ENCODE data around the gene IQSEC1. TPM values are rescaled to one million over a fixed set of nuclear protein-coding genes. Genes with fewer than 3 reads are reported as not detected.

The IQSEC1 gene
- total RNA-seq, 3 donors from 2014 or later = 17.1 to 24.8 (median 19.4) TPM

GRCh38 chr3:13030684-13031083 lies 42.5 kb downstream of the IQSEC1 start:
- DNase-seq (no peak), ATAC-seq (no peak)
- no peaks in the 10 kb centered on the region for H3K9me3 Mint-ChIP-seq

DNA sequence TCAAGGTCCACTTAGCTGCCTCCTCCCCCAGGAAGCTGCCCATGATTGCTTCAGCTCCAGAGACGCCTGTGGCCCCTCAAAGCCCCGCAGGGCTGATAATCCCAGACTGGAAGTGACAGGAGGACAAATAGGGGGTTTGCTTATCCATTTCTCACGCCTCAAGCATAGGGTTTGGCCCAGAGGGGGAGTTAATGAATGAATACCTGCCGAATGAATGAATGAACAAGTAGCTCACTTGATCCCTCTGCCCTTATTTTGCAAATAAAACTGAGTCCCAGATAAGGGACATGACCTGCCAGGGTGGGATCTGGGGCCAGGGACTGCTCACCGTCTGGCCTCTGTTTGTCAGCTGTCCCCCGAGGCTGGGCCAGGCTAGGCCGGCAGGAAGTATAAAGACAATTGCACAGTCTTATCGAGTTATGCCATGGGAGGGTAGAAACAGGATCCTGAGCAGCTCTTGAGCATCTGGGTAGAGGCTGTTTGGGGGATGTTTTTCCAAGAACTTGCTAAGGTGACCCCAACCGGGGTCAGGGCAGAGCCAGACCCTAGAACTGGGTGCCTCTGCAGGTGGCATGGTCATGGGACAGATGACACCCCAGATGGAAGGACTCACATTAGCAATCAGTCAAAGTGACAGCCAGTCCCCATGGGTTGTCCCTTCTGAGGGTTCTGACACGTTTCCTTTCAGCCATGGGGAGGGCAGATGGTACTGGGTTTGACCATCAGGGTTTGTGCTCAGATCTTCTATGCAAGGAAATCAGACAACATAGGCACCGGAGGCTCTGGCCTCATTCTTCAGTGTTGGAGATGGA lies 45.0 kb downstream of the IQSEC1 start:
- peaks cover 4% of the 10 kb centered on the region for H3K4me1 Mint-ChIP-seq (ENCODE audit: low read depth)
- H3K9me3 Mint-ChIP-seq = no peaks in the 10 kb centered on the region

More at GRCh38 chr3:13030684-13031083, 42.5 kb downstream of the IQSEC1 start:
- Mint-ChIP-seq H3K27me3 (ENCODE audit: low read depth) (no peaks in the 10 kb centered on the region), H3K36me3 (ENCODE audit: insufficient read depth) (no peaks in the 10 kb centered on the region), H3K4me3 (no peak overlapping the region), H3K4me1 (ENCODE audit: low read depth) (no peaks in the 10 kb centered on the region)

DNA sequence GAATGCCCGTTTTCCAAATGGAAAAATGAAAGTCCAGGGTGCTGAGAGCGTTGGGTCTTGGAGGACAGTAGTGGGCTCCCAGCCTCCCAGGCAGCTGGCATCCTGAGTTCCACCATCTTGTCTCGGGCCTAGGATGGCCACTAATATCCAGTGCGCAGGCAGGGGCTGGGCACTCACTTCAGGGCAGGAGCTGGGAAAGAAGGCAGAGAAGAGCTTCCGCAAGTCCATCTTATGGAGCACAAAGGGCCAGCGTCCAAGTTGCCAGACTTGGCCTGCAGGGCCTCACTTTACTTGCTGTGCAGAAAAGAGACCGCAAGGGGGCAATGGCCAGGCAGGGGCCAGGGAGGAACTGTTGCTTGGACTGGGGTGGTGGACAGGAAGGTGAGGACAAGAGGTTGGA lies 46.1 kb downstream of the IQSEC1 start:
- peaks cover 4% of the 10 kb centered on the region for H3K4me1 Mint-ChIP-seq (ENCODE audit: low read depth)
- ATAC-seq = no peak
- H3K27me3 Mint-ChIP-seq (ENCODE audit: low read depth) = no peaks in the 10 kb centered on the region
- no peaks in the 10 kb centered on the region for H3K36me3 Mint-ChIP-seq (ENCODE audit: insufficient read depth)
- H3K4me3 Mint-ChIP-seq = no peak overlapping the region
- H3K9me3 Mint-ChIP-seq = no peaks in the 10 kb centered on the region
- no peak for DNase-seq

More for the DNA sequence above, 45.0 kb downstream of the IQSEC1 start:
- ATAC-seq (no peak), DNase-seq (no peak)
- Mint-ChIP-seq H3K4me3 (no peak overlapping the region), H3K36me3 (ENCODE audit: insufficient read depth) (no peaks in the 10 kb centered on the region), H3K27me3 (ENCODE audit: low read depth) (no peaks in the 10 kb centered on the region)

DNA sequence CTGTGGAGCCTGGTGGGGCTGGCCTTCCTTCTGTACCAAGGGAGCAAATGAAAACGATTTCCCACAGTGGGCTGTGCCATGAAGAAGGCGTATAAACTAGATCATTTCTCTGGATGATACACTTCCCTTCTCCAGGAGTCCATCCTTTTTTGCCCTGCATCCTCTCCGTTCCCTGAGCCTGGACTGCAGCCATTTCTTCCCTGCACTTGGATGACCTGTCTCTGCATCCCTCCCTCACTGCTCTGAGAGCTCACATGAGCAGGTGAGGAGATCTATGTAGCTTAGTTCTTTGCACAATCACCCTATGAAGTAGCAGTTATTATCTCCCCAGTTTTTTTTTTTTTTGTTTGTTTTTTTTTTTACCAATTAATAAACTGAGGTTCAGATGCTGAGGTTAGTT lies 46.7 kb downstream of the IQSEC1 start:
- no peak overlapping the region for H3K4me3 Mint-ChIP-seq
- H3K9me3 Mint-ChIP-seq = no peaks in the 10 kb centered on the region
- H3K36me3 Mint-ChIP-seq (ENCODE audit: insufficient read depth) = no peaks in the 10 kb centered on the region
- H3K27me3 Mint-ChIP-seq (ENCODE audit: low read depth) = no peaks in the 10 kb centered on the region
- peaks cover 4% of the 10 kb centered on the region for H3K4me1 Mint-ChIP-seq (ENCODE audit: low read depth)
- ATAC-seq = no peak
- no peak for DNase-seq

DNA sequence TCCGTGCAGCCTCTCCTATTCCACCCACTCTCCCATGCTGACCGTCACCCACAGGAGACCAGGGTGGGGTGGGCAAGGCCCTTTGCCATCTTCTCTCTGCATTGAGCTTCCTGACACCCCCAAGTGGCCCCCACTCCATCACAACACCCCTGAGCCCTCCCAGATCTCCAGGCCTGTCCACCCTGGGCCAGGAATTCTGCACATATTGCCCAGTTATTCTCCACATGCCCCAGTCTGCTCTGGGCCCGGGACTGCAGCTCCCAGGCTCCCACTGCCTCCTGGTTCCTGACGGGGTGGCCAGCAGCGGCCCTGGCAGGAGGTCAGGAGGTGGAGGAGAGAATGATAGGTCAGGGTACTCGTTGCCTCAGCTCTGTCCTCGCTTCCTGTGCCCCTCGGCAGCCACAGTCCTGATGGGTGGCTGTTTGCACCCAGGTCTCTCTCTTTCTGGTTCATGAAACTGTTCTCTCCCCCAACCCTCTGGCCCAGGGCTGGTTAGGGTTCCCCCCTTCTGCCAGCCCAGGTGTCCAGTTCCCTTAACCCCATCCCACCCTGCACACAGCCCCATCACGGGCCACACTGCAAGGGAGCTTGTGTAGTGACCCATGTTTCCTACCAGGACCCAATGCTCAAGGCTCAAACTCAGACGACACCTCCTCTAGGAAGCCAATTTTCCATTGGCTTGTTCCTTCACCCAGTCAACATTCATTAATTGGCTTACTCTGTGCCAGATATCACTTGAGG lies 47.3 kb downstream of the IQSEC1 start:
- H3K9me3 Mint-ChIP-seq = no peaks in the 10 kb centered on the region
- no peaks in the 10 kb centered on the region for H3K36me3 Mint-ChIP-seq (ENCODE audit: insufficient read depth)
- no peaks in the 10 kb centered on the region for H3K27me3 Mint-ChIP-seq (ENCODE audit: low read depth)
- DNase-seq (no peak), ATAC-seq (no peak)
- peaks cover 4% of the 10 kb centered on the region for H3K4me1 Mint-ChIP-seq (ENCODE audit: low read depth)
- H3K4me3 Mint-ChIP-seq = no peak overlapping the region

- peak in 1 of 2 donors; percentile 43 for ATAC-seq
- Mint-ChIP-seq H3K27me3 (ENCODE audit: low read depth) (no peaks in the 10 kb centered on the region), H3K4me1 (ENCODE audit: low read depth) (peaks cover 6% of the 10 kb centered on the region), H3K36me3 (ENCODE audit: insufficient read depth) (no peaks in the 10 kb centered on the region), H3K4me3 (no peak overlapping the region), H3K9me3 (no peaks in the 10 kb centered on the region)
- DNase-seq = no peak
Observed at GRCh38 chr3:13025090-13025489, 48.1 kb downstream of the IQSEC1 start.

DNA sequence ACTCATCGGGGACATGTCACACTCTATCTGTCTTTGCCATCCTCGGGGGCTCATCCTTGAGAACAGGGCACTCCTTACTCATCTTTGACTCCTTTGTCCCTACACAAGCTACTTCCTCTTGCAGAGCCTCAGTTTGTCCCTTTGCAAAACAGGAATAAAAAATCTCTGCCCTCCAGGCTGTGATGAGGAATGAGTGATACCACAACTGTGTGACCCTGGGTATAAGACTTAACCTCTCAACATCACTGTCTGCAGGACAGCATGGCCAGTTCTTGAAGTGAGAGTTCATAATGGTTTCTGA lies 48.5 kb downstream of the IQSEC1 start:
- no peaks in the 10 kb centered on the region for H3K27me3 Mint-ChIP-seq (ENCODE audit: low read depth)
- DNase-seq (no peak), ATAC-seq (no peak)
- H3K36me3 Mint-ChIP-seq (ENCODE audit: insufficient read depth) = no peaks in the 10 kb centered on the region
- H3K9me3 Mint-ChIP-seq = no peaks in the 10 kb centered on the region
- peaks cover 6% of the 10 kb centered on the region for H3K4me1 Mint-ChIP-seq (ENCODE audit: low read depth)
- no peak overlapping the region for H3K4me3 Mint-ChIP-seq

DNA sequence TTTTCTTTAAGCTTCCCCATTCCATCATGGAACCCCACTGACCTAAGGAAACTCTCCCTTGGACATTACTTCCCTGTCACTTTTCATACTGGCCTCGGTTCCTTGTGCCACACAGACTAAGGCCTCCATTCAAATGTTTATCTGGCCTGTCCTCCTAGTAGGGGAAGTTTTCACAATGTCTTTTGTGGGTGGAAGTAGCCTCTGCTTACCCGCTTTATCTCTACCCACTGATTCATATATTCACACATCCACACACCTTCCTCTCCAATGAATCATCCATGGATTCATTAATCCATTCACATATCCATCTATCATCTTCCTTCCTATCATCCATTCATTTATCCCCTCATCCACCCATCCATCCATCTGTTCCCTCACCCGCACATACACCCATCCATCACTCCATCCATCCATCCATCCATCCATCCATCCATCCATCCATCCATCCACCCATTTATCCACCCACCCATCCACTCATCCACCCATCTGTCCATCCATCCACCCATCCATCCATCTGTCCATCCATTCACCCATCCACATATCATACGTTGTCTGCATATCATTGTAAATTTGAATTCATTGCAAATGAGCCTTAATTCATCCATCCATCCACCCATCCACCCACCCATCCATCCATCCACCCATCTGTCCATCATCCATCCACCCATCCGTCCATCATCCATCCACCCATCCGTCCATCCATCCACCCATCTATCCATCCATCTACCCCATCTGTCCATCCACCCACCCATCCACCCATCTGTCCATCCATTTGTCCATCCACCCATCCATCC lies 49.1 kb downstream of the IQSEC1 start:
- H3K9me3 Mint-ChIP-seq = no peaks in the 10 kb centered on the region
- DNase-seq (no peak), ATAC-seq (no peak)
- no peak overlapping the region for H3K4me3 Mint-ChIP-seq
- no peaks in the 10 kb centered on the region for H3K27me3 Mint-ChIP-seq (ENCODE audit: low read depth)
- H3K36me3 Mint-ChIP-seq (ENCODE audit: insufficient read depth) = no peaks in the 10 kb centered on the region
- peaks cover 6% of the 10 kb centered on the region for H3K4me1 Mint-ChIP-seq (ENCODE audit: low read depth)

- ATAC-seq = no peak
- Mint-ChIP-seq H3K27me3 (ENCODE audit: low read depth) (no peaks in the 10 kb centered on the region), H3K9me3 (no peaks in the 10 kb centered on the region), H3K4me3 (no peak overlapping the region), H3K36me3 (ENCODE audit: insufficient read depth) (no peaks in the 10 kb centered on the region), H3K4me1 (ENCODE audit: low read depth) (peaks cover 6% of the 10 kb centered on the region)
- no peak for DNase-seq
Observed at GRCh38 chr3:13023235-13023970, 49.8 kb downstream of the IQSEC1 start.

DNA sequence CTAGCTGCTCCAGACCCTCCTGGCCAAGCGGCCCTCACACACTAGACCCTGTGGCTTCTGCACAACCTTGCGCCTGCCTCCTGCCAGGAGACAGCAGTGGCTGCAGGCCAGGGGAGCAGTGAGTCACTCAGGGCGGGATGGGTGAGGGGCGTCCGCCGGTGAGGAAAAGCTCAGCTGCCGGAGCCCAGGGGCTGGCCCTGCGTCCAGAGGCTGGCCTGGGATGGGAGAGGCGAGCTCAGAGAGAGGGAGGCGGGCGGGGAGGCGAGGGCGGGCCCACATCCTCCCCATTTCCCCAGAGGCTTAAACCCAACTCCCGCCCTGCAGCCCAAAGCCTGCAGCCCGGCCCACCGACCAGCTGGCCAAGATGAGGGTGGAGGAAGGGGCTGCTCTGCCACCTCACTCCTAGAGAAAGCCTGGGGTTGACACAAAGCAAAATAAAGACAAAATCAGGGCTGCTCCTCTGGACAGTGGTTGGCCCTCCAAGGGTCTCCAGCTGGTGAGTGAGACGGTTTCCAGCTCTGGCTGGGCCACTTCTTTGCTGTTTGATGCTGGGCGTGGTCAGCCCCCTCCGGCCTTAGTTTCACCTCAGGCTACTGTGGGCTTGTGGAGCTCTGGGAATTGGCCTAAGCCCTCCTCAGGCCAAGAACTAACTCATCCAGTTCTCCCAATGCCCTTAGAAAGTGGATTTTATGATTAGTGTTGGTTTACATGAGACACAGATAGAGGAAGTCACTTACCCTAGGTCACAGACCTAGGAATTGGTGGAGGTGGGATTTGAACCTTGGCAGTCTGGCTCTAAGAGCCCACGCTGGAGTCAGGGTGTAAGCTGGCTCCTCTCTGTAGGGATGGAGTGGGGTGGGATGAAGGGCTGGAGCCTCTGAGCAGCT lies 50.6 kb downstream of the IQSEC1 start:
- Mint-ChIP-seq H3K4me1 (ENCODE audit: low read depth) (peaks cover 6% of the 10 kb centered on the region), H3K36me3 (ENCODE audit: insufficient read depth) (no peaks in the 10 kb centered on the region), H3K9me3 (no peaks in the 10 kb centered on the region), H3K4me3 (peak overlapping the region; percentile 74), H3K27me3 (ENCODE audit: low read depth) (no peaks in the 10 kb centered on the region)
- no peak for ATAC-seq
- DNase-seq = no peak

- no peaks in the 10 kb centered on the region for H3K36me3 Mint-ChIP-seq (ENCODE audit: insufficient read depth)
- DNase-seq = no peak
- H3K9me3 Mint-ChIP-seq = no peaks in the 10 kb centered on the region
- peaks cover 17% of the 10 kb centered on the region for H3K4me1 Mint-ChIP-seq (ENCODE audit: low read depth)
- peak overlapping the region; percentile 74 for H3K4me3 Mint-ChIP-seq
- ATAC-seq = no peak
- H3K27me3 Mint-ChIP-seq (ENCODE audit: low read depth) = no peaks in the 10 kb centered on the region
Observed at GRCh38 chr3:13021141-13022114, 51.8 kb downstream of the IQSEC1 start.

- peaks cover 21% of the 10 kb centered on the region for H3K4me1 Mint-ChIP-seq (ENCODE audit: low read depth)
- DNase-seq (no peak), ATAC-seq (no peak)
- peak overlapping the region; percentile 74 for H3K4me3 Mint-ChIP-seq
- no peaks in the 10 kb centered on the region for H3K36me3 Mint-ChIP-seq (ENCODE audit: insufficient read depth)
- no peaks in the 10 kb centered on the region for H3K9me3 Mint-ChIP-seq
- no peaks in the 10 kb centered on the region for H3K27me3 Mint-ChIP-seq (ENCODE audit: low read depth)
Observed at GRCh38 chr3:13020159-13020750, 53.0 kb downstream of the IQSEC1 start.
